ENCODE results near the gene LMF2. TPM values are rescaled to one million over a fixed set of nuclear protein-coding genes. Genes with fewer than 3 reads are reported as not detected.
A peak's percentile ranks its signal among the peaks of the same experiment; 100 is the strongest.

The LMF2 gene
- polyA plus RNA-seq, 3 donors from 2014 or later: 16.3 to 40.4 (median 20.1) TPM

DNA sequence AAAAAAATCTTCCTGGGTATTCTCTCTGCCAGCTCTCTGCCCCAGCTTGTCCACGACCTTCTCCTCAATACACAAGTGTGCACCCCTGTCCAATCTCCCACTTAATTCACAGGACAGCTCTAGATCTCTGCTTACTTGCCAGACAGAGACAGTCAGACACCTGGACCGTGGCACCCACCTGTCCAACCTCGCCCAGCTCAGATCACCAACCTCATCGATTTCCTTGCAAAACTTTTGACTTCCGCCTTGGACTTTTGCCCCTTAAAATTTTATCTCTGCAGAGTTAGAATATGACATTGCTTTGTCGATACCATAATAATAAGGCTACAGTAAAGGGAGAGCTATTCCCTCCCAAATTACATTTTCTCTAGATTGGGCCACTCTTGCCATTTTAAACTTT is 10.4 kb downstream of the LMF2 start:
- Mint-ChIP-seq H3K36me3 (no peaks in the 10 kb centered on the region), H3K27ac (peak overlapping the region in 1 of 6 donors; percentile 20), H3K4me1 (peaks cover 0 to 10% of the 10 kb centered on the region in 2 donors), H3K9me3 (peaks cover 0 to 1% (median 0%) of the 10 kb centered on the region in 6 donors), H3K4me3 (no peak overlapping the region), H3K27me3 (ENCODE audit: low read depth in 3 of 3) (peaks cover 2 to 13% (median 5%) of the 10 kb centered on the region in 3 donors)
- DNase-seq: no peak

DNA sequence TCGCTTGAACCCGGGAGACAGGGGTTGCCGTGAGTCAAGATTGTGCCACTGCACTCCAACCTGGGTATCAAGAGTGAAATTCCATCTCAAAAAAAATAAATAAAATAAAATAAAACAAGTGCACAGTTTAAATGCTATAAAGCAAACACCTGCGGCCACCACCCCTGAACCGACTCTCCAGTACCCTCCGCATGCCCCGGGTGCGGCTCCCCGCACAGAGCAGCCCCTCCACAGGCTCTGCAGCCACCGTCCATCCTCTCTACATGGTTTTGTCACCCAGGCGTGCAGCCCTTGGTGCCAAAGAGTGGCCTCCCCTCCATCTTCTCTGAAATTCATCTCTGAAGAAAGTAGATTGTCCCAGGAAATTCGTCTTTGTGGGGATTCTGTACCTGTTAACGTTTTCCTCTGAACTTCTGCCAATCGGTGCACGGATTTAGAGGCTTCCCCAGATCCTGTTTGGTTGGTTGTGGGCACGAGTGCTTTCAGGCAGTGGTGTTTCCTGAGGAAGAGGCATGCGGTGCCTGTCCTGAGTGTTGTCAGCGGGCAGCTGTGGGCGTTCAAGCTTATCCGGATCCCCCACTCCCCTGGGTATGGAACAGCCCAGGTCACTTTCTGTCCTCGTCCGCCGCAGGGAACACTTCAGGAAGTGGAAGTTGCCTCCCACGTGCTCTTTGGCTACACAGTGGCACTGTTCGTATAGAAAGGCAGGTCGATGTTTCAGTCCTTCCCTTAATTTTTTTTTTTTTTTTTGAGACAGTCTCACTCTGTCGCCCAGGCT is 16.8 kb downstream of the LMF2 start:
- Mint-ChIP-seq H3K4me1 (no peaks in the 10 kb centered on the region), H3K36me3 (no peaks in the 10 kb centered on the region), H3K27me3 (ENCODE audit: low read depth in 3 of 3) (peaks cover 2 to 8% (median 7%) of the 10 kb centered on the region in 3 donors), H3K9me3 (no peaks in the 10 kb centered on the region), H3K4me3 (no peak overlapping the region), H3K27ac (no peak overlapping the region)
- DNase-seq: no peak

DNA sequence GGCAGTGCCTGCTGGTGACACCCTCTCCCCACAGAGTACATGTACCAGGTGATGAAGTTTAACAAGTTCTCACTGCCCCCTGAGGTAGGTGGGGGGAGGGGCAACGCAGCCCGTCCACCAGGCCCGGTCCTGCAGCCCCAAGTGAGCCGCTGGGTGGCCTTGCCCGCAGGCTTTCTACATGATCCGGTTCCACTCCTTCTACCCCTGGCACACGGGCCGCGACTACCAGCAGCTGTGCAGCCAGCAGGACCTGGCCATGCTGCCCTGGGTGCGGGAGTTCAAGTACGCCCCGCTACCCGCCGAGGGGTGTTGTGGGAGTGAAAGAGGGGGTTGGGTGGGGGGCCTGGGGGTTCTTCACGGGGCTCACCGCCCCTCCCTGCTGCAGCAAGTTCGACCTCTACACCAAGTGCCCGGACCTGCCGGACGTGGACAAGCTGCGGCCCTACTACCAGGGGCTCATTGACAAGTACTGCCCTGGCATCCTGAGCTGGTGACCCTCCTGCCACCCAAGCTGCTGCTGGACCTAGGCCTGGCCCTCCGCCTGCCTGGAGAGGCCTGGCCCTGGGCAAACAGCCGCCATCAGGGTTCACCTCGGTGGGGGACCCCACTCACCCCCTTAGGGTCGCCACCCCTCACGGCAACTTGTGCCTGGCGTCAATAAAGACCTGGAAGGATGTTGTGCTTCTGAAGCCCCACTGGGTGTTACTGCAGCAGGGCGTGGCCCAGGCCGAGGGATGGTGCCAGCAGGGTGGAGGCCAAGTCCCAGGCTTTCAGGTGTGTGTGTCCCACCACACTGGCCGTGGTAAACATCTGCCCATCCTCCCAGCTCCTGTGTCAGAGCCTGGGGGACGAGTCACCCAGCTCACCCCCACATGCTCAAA is 17.9 kb downstream of the LMF2 start:
- no peaks in the 10 kb centered on the region for H3K9me3 Mint-ChIP-seq
- H3K27me3 Mint-ChIP-seq (ENCODE audit: low read depth in 3 of 3): peaks cover 2 to 6% (median 5%) of the 10 kb centered on the region in 3 donors
- DNase-seq: no peak
- no peaks in the 10 kb centered on the region for H3K36me3 Mint-ChIP-seq
- H3K4me3 Mint-ChIP-seq: no peak overlapping the region
- no peak overlapping the region for H3K27ac Mint-ChIP-seq
- no peaks in the 10 kb centered on the region for H3K4me1 Mint-ChIP-seq

DNA sequence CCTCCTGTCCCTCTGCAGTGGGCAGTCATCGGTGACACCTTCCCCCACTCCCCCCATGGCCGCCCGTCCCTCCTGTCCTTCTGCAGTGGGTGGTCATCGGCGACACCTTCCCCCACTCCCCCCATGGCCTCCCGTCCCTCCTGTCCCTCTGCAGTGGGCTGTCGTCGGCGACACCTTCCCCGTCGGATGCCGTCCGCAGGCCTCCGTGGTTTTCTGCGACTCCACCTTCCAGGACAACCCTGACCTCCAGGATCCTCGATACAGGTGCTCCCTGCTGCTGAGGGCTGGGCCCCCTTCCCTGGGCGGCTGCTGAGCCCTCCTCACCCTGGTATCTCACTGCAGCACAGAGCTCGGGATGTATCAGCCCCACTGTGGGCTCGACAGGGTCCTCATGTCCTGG is 18.6 kb downstream of the LMF2 start:
- DNase-seq: no peak
- peaks cover 2 to 6% (median 4%) of the 10 kb centered on the region in 3 donors for H3K27me3 Mint-ChIP-seq (ENCODE audit: low read depth in 3 of 3)
- H3K4me1 Mint-ChIP-seq: no peaks in the 10 kb centered on the region
- no peaks in the 10 kb centered on the region for H3K36me3 Mint-ChIP-seq
- H3K9me3 Mint-ChIP-seq: no peaks in the 10 kb centered on the region
- H3K4me3 Mint-ChIP-seq: no peak overlapping the region
- H3K27ac Mint-ChIP-seq: no peak overlapping the region

DNA sequence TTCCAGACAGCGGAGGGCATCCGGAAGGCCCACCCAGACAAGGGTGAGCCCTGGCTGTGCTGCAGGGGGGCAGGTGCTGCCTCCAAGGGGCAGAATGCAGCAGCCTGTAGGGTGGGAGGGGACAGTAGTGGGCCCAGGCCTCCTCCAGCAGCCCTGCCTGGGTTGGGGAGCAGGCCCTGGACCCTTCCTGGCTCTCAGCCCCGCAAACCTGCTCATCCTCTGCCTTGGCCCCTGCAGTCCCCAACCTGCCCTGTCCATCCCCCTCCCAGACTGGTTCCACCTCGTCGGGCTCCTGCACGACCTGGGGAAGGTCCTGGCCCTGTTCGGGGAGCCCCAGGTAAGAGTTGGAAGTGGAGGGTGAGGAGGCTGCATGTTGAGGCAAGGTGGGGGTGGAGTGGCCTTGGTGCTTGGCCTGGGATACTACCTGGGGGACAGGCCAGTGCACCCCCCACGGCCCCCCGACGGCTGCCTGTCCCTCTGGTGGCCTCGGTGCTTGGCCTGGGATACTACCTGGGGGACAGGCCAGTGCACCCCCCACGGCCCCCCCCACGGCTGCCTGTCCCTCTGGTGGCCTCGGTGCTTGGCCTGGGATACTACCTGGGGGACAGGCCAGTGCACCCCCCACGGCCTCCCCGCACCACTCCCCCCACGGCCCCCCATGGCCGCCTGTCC is 19.4 kb downstream of the LMF2 start:
- H3K27me3 Mint-ChIP-seq (ENCODE audit: low read depth in 3 of 3): peaks cover 0 to 6% (median 5%) of the 10 kb centered on the region in 3 donors
- no peaks in the 10 kb centered on the region for H3K36me3 Mint-ChIP-seq
- no peaks in the 10 kb centered on the region for H3K9me3 Mint-ChIP-seq
- no peak for DNase-seq
- H3K4me3 Mint-ChIP-seq: no peak overlapping the region
- no peaks in the 10 kb centered on the region for H3K4me1 Mint-ChIP-seq
- no peak overlapping the region for H3K27ac Mint-ChIP-seq

DNA sequence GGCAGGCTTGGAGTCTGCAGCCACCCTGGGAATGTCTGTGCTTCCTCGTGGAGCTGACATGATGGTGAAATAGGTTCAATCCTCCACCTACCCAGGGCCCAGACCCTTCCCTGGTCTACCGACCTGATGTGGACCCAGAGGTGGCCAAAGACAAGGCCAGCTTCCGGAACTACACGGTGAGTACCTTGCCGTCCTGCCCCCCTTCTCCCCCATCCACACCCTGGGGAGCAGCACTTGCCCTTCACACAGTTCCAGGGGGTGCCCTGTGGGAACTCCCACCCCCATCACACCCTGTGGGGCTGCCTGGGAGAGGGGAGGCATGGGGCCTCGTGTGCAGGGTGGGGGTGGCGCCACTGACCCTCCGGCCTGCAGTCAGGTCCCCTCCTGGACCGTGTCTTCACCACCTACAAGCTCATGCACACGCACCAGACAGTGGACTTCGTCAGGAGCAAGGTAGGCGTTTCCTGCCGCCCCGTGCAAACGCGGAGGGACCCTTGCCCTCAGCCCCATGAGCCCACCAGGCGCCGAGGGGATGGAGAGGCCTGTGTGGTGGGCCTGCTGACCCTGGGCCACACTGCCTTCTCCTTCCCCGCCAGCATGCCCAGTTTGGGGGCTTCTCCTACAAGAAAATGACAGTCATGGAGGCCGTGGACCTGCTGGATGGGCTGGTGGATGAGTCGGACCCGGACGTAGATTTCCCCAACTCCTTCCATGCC is 20.1 kb downstream of the LMF2 start:
- Mint-ChIP-seq H3K4me1 (no peaks in the 10 kb centered on the region), H3K27ac (no peak overlapping the region), H3K4me3 (no peak overlapping the region), H3K9me3 (no peaks in the 10 kb centered on the region), H3K36me3 (no peaks in the 10 kb centered on the region), H3K27me3 (ENCODE audit: low read depth in 3 of 3) (peaks cover 0 to 7% (median 6%) of the 10 kb centered on the region in 3 donors)
- DNase-seq: no peak

DNA sequence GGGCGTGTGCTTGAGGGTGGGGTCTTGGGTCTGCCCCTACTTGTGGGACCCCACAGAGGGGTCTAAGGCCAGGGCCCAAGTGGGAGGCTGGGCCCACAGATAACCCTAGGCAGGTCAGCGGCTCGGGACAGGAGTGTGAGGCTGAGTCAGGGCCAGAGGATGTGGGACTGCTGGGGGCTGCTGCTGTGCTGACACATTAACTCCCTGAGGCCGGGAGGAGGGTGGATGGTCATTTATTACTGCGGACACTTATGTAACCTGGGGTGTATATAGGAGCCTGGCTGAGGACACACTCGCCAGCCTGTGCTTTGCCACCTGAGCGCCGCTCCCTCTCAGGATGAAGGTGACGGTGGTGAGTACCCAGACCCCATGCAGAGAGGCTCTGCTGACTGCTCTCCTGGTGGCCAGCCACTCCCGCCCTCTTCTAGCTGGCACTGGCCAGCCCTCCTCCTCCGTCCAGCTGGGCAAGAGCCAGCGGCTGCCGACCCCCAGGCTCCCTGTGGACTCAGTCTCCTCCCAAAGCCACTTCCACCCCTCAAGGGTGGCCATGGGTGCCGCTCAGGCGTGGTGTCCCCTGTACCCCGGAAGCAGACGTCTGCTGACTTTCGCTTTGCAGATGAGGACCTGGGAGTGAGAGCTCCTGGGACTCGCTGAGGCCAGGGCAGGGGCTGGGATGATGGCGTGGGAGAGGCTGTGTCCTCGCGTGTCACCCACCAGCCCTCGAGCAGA is 20.8 kb downstream of the LMF2 start, which contains the start of gene MIOX:
MIOX (plus strand) TSS at position 299 of the 729 bp plus-strand sequence; CDS start at position 338, 39 bp downstream.
- H3K27me3 Mint-ChIP-seq (ENCODE audit: low read depth in 3 of 3): peaks cover 0 to 8% (median 5%) of the 10 kb centered on the region in 3 donors
- no peak for DNase-seq
- no peaks in the 10 kb centered on the region for H3K4me1 Mint-ChIP-seq
- H3K27ac Mint-ChIP-seq: no peak within 1 kb of the TSS
- H3K4me3 Mint-ChIP-seq: no peak within 1 kb of the TSS
- H3K36me3 Mint-ChIP-seq: no peaks in the 10 kb centered on the region
- H3K9me3 Mint-ChIP-seq: no peaks in the 10 kb centered on the region

DNA sequence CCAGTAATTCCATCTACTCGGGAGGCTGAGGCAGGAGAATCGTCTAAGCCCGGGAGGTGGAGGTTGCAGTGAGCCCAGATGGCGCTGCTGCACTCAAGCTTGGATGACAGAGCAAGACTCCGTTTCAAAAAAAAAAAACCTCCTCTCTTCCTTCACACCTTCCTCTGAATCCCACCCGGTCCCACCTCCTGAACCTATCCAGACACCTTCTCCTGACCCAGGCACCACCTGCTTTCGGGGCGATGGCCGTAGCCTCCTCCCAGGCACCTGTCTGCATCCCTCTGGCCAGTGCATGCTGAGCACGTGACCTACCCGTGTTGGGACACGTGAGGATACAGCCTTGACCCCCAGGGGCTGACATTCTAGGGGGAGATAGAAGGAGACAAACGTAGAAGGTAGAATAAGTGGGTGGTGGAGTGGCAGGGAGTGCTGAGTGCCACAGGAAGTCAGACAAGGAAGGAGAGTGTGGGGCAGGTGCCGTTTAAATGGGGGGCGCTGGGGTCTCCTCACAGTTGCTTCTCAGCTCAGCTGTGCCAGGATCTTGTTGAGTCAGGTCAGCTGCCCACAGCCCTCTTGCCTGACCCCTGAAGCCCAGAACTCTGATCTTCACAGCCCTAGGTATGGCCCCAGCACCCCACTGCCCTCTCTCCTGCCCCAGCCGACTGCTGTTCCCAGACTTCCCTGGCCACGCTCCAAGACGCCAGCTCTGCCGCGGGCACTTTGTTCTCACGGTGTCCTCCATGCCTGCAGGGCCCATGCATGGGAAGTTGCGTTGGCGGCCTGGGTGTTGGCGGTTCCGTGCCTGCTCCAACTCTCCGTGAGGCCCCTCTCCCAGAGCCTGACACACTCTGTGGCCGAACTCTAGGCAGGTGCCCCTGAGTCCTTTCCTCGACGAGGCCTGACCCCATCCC is 22.0 kb downstream of the LMF2 start:
- no peaks in the 10 kb centered on the region for H3K9me3 Mint-ChIP-seq
- no peak for DNase-seq
- no peak overlapping the region for H3K4me3 Mint-ChIP-seq
- H3K27ac Mint-ChIP-seq: peak overlapping the region in 1 of 6 donors; percentile 36
- H3K27me3 Mint-ChIP-seq (ENCODE audit: low read depth in 3 of 3): peaks cover 0 to 8% (median 2%) of the 10 kb centered on the region in 3 donors
- no peaks in the 10 kb centered on the region for H3K4me1 Mint-ChIP-seq
- no peaks in the 10 kb centered on the region for H3K36me3 Mint-ChIP-seq

DNA sequence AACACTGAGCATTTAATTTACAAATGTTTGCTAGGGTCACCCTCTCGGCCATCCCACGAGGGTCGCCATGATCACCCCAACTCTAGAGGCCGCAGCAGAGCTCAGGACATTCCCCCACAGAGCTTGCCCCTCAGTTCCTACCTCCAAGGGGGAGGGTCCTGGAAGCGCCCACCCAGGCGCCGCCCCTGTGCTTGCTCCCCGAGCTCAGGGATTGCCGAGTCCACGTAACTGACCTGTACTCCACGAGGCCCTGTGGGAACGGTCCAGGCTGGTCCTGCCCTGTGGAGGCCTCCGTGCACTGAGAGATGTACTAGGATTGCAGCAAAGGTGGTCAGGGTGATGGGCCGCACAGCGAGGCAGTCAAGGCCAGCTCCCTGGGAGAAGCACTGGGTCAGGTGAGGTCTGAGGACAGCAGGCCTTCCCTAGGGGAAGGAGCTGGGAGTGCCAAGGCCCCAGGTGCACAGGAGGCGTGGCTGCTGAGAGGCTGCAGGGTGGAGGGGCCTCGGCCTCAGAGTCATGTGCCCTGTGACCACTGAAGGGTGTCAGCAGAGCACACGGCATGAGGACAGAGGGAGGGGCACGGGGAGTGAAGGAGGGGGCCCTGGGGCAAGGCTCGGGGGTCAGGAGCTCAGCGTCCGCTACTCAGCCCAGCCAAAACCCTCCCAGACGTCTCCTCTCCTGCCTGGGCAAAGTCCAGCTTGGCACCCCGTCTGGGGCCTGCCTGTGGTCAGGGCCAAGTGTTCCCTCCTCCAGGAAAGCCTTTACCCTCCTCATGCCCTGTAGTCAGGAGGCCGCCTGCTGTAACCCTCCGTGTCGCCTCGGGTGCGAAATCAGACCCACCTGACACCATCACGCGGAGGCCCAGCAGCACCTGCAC is 23.3 kb downstream of the LMF2 start:
- H3K27ac Mint-ChIP-seq: no peak overlapping the region
- no peaks in the 10 kb centered on the region for H3K36me3 Mint-ChIP-seq

DNA sequence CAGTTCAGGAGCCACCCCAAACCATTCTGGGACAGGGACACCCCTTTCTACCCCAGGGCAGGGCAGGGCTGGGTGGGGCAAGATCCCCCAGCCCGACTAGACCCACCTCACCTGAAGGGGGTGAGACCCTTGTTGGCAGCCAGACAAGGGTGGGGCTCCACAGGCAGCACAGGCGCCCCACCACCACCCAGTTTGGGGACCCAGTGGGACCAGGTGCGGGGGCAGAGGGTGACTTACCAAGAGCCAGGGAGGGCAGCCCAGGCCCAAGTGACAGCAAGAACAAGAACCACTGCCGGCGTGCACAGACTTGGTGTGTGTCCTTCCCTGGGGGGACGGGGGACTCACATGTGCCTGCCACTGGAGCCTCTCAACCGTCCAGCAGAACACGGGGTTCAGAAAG is 23.9 kb downstream of the LMF2 start:
- Mint-ChIP-seq H3K27me3 (ENCODE audit: low read depth in 3 of 3) (peaks cover 0 to 8% (median 7%) of the 10 kb centered on the region in 3 donors), H3K27ac (no peak overlapping the region), H3K4me3 (no peak overlapping the region), H3K9me3 (no peaks in the 10 kb centered on the region), H3K4me1 (peaks cover 4 to 8% of the 10 kb centered on the region in 2 donors), H3K36me3 (no peaks in the 10 kb centered on the region)
- DNase-seq: no peak

More for the DNA sequence above, 23.3 kb downstream of the LMF2 start:
- no peak overlapping the region for H3K4me3 Mint-ChIP-seq
- peaks cover 4 to 8% of the 10 kb centered on the region in 2 donors for H3K4me1 Mint-ChIP-seq
- DNase-seq: no peak
- H3K27me3 Mint-ChIP-seq (ENCODE audit: low read depth in 3 of 3): peaks cover 0 to 8% (median 8%) of the 10 kb centered on the region in 3 donors
- H3K9me3 Mint-ChIP-seq: no peaks in the 10 kb centered on the region

DNA sequence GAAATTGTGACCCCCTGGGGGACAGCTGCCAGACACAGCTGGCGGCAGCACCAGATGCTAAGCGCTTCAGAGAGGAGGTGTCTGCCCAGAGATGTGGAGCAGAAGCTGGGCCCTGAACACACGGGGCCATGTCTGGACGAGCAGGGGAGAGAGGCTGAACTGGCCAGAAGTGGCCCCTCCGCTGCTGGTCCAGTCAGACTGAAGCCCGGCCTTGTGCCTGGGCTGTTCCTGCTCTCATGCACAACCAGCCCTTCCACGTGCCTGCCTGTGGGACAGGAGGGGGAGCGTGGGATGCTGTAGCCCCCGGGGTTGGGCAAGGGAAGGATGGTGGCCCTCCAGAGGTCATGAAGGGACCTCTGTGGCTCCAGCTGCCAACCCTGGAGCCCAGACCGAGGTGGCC is 24.4 kb downstream of the LMF2 start:
- DNase-seq: no peak
- no peaks in the 10 kb centered on the region for H3K36me3 Mint-ChIP-seq
- H3K27me3 Mint-ChIP-seq (ENCODE audit: low read depth in 3 of 3): peaks cover 0 to 8% (median 7%) of the 10 kb centered on the region in 3 donors
- no peak overlapping the region for H3K27ac Mint-ChIP-seq
- peaks cover 4 to 8% of the 10 kb centered on the region in 2 donors for H3K4me1 Mint-ChIP-seq
- no peaks in the 10 kb centered on the region for H3K9me3 Mint-ChIP-seq
- H3K4me3 Mint-ChIP-seq: peak overlapping the region in 2 of 5 donors; percentile 9 to 17

Measured in immature natural killer cell (primary cell).